Measurements from ENCODE around the gene DHX16.

DHX16 gene

DNA sequence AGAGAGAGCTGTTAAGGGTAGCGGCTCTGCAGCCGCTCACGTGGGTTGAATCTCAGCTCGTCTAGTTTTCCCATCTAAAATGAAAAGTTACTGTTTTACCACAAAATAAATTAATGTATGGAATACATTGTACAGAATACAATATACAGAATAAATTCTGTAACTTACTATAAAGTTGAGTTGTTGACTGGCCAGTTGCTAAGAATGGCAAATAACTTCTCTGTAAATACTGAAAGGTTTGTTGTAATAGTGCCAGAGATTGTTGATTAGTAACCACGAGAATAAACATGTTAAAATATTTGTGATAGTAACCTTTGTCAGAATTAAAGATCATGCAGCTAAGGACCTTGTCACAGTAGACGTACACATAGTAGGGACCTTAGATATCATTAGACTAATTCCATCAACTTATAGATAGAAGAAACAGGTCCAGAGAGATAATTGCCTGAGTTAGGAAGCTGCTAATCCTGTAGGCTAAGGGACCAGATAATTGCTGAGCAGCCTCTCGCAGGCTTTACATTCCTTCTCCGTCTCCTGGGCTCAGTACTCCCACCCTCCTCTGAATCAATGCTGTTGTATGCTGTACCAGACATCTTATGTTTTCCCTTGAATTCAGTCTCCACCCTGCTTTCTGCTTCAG, 18.5 kb upstream of the DHX16 start:
- DNase-seq: no peak

DNA sequence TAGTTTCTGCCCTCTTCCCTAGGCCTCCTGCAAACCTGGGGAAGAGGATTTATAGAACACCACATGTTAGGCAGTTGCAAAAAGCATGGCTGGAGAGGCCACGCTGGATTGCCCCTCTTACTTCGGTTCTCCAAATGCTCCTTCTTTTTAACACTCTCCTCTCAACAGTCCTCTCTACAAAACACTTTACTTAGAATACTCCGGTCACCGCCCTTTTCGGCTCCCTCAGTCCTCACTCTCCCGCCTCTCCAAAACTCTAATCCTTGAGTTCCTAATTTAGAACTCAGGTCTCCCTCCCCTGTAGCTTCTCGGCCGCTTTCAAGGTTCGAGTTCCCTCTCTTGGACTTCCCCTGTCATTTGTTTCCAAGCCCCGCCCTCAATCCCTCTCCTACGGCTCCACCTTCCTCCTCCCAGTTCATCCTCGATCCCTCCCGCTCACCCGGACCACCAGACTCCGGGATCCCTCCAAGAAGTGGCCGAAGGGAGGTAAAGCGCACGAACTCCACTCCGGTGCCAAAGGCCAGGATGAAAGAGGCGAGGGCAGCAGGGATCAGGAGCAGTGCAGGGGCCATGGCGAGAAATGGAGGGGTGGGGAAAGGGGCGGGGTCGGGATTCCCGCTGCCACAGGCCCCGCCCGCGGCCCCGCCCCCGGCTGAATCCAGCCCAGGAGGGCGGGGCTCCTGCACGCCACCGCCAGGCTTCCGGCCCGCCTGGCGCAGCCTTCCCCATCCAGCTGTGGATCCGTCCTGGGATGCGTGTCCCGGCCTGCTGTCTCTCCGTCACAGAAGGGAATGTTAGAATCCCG, 17.8 kb upstream of the DHX16 start, which contains the start of gene NRM:
NRM (minus strand) TSS at position 582 of the 805 bp plus-strand sequence; CDS start at position 572, 10 bp downstream.
- DNase-seq: peak; percentile 69 to 71

DNA sequence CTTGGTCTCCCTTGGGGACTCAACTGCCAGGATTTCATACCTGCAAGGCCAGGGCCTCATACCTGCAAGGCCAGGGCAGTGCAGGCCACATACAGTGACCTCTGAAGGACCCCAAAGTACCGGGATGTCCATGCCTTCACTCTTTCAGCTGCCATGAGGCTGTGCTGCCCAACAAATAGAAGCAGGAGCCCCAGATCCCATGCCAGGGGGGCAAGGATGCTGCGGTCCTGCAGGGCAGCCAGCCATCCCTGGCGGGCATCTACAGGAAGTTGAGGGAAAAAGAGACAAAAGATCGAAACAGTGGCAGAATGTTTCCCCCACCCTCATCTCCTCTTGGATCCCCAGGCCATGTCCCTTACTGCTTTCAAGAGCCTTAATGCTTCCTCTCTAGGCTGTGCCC, 17.2 kb upstream of the DHX16 start:
- no peak for DNase-seq

DNA sequence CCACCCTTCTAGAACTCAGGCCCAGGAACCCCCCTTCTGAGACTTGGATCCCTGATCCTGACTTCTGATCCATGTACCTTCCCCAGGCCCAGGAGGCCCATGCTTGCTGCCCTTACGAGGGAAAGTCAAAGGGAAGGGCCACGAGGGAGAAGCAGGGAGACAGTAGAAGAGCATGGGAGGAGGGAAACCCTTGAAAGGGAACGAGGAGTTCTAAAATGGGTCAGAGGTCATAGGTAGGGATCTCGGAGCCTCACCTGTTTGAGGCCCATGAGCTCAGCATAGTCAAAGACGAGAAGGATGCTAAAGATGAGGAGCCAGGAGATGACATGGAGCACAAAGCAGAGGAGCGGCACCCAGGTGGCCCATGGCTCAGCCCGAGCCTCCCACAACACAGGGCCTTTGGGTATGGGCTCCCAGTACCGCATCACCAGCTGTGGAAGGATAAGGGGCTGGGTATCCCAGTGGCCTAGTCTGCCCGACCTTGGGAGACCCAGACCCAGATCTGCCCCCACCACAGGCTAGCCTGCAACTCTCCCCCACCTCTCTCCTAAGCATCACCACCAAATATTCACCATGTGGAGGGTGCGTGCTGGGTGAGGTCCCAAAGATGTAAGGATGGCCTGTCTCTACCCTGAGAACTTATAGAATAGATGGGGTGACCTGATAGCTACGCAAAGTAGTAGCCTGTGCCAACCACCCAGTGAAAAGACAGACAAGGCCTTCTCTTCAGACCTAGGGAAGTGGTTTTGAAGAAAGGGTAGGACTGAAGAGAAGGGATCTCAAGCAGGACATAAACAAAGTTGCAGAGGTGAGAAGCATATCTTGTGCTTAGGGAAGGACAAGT, 16.4 kb upstream of the DHX16 start:
- no peak for DNase-seq

DNA sequence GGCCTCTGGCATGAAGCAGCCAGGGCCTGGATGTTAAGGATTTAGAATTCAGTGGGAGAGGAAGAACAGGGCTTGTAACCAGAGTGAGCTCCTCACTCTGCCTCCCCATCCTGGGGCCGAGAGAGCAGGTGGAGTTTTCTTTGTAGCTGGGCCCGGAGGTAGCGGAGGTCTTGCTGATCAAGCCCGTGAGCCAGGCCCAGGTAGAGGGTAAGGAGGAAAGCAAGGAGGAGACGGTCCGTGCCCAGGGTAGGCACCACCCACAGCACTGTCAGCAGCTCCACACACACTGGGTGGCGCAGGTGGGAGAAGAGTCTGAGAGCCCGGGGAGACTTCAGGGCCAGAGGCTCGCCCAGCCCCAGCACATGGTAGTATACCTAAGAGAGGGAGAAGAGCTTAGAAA, 15.8 kb upstream of the DHX16 start:
- peak in 1 of 2 donors; percentile 45 for DNase-seq

DNA sequence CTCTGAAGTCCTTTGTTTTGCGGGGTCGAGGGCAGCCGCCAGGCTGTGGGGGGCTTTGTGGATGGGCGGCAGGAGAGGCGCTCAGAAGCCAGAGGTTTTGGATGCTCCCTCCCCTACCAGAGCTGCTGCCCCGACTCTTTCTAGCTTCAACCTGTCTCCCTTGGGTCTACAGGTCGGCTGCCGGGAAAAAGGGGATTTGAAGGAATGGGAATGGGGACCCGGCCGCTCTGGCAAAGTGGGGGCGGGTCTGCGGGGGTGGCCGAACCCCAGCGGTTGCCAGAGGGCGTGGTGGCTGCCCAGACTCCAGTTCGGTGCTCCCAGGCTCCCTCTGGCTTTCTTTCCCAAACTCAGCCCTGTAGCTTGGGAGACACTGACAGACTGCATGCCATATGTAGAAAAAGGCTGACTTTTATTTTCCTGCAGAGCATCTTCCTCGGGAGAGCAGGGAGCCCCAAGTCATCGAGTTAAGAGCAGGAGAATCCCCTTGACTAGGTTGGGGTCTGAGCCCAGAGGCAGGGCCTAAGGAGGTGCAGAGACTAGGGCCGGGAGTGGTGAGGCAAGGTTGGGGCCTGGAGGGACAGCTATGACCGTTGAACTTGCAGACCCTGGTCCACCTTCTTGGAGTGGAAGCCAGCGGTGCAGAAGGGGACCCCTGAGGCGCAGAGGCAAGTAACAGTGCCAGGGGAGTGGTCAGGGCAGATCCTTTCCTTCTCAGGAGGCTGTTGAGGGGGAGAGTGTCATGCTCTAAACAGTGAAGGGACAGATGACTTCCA, 15.0 kb upstream of the DHX16 start:
- DNase-seq: no peak

DNA sequence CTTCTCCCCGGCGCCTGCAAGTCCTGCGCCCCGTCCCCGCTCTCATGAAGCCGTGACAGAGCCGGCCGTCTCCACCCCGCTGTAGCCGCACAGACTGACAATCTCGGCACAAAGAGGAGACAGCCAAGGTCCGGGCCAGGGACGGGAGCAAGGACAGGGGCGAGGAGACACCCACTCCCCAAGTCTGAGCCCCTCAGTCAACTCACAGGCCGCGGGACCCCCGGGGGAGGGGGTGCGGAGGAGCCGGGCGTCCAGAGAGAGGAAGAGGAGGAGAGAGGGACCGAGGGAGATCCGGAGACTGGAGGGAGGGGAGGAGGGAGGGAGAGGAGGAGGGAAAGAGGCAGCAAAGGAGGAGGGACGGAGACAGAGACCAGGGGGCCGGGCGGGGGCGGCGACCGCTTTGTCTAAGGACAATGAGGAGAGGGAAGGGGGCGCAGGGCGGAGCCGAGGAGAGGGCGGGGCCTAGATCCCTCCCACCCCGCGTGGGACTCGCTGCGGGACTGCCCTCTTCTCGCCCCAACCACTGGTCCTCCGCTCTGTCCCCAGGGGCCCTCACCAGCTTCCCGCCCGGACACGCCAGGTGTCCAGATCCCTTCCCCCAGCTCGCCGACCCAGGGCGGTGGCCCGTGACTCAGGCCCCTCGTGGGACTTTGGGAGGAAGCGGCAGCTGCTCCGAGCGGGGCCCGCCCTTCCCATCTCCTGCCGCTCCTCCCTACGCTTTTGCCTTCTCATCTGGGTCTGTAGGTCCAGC, 14.3 kb upstream of the DHX16 start:
- DNase-seq: peak; percentile 79 to 90

DNA sequence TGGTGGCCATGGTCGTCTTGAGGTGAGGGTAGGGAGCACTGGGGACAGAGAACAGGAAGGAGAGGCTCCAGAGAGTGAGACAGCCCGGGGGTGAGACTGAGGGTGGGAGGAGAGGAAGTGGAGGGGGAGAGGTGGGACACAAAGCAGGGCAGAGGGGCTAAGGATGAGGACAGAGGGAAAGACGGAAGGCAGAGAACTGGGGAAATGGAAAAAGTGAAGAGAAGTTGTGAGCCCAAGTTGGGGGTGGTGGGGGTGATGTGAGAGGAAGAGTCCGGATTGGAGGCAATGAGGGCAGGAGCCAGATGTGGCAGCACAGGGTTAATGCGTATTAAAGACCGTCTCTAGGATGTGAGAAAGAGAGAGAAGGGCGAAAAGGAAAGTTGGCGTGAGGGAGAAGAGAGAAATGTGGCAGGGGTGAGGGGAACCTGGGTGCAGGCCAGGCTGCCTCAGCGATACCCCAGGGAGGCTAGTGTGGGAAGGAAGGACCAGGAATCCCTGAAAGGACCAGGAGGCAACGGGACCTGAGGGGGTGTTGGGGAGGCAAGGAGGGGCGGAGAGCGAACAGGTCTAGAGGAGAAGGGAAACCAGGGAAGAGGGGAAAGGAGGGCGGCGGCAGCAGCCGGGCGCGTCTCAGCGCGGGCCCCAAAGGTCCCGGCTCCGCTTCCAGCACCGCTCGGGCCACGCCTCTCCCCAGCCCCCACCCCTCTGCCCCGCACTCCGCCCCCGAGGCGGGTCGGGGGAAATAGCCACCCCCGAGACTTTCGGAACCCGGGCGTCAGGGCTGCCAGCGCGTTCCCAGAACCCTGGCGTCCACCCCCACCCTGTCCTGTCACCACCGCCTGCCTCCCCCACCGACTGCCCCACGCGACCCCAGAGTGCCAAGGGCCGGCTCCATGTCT, 13.5 kb upstream of the DHX16 start, which contains the start of gene PPP1R18:
PPP1R18 (minus strand) TSS at position 637 of the 899 bp plus-strand sequence; CDS start at position 10, 627 bp downstream.
- DNase-seq: peak; percentile 82

DNA sequence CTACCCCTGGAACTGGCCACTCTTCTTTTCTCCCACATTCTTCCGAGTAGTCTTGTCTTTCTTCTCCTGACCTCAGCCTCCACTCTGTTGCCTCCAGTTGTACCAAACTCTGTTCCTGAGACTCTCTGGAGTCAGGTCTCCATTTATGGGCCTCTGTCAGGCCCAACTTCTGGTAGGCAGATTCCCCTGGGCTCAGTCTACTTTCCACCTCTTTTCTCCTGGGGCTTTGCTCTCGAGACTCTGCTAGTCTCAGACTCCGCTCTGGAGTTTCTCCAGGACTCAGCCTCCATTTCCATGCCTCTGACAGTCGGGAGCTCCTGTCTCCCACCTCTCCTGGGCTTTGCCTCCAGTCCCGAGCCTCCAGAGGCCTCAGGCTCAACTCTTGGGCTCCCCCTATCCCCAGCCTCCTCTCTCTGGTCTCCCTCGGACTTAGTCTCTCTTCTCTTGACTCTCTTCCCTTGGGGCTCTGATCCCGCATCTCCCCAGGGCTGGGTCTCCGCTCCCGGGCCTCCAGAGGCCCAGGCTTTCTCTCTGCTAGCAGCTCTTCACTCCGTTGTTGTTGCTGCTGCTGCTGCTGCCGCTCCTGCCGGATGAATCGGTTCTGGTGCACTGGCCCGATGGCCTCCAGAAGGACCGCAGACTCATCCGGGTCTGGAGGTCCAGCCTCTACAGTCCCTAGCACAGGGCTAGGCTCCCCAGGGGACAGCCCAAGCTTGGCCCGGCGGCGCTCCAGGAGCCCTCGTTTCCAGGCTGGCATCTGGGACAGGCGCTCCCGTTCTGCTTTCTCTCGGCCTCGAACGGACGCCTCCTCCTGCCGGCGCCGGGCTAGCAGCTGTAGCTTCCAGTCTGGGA, 12.6 kb upstream of the DHX16 start:
- no peak for DNase-seq

DNA sequence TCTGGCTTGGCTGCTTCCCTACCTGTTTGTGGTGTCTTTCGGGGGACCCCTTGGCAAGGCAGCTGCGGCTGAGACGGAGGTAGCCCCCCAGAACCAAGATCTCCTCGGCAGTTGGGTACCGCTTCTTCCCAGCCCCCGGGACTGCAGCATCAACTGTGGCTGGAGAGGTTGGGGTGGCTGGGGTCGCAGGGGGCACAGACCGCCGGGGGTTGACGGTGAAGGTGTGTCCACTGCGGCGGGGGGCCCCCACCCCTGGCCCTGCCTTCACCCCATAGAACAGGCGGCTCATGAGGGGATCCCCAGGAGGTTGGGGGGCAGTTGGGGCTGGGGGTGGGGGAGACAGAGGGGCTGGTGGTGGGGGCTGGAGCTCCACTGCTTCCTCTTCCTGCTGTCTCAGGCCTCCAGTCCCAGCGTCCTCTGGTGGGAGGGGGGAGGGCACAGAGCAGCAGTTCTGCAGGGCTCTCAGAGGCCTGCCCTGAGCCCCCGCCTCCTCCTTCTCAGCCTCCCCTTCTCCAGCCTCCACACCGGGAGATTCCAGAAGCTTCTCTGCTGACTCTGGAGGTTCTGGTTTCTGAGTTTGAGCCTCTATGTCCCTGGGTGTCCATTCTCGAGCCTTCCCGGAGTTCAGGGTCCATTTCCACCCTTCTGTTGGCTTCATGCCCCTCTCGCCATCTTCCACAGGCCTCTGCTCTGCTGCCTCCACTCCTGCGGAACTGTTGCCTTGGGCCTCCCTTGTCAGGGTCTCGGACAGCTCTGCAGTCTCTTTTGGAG, 11.8 kb upstream of the DHX16 start:
- DNase-seq: peak; percentile 58 to 61

DNA sequence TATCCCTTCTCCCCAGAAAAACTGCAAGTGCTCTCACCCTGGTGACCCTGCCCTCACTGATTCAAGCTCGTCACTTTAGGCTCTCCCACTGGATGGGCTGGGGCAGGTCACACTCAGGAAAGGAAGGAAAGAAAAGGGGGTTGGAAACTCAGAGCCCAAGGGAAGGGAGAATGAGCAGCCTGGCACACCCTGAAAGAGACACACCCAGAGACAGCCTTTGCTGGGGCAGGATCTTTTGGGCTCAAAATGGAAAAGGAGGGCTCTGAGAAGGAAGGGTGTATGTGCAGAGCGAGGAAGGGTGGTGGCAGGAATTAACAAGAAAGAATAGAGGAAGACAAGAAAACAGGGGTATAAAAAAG, 11.2 kb upstream of the DHX16 start:
- no peak for DNase-seq

DNA sequence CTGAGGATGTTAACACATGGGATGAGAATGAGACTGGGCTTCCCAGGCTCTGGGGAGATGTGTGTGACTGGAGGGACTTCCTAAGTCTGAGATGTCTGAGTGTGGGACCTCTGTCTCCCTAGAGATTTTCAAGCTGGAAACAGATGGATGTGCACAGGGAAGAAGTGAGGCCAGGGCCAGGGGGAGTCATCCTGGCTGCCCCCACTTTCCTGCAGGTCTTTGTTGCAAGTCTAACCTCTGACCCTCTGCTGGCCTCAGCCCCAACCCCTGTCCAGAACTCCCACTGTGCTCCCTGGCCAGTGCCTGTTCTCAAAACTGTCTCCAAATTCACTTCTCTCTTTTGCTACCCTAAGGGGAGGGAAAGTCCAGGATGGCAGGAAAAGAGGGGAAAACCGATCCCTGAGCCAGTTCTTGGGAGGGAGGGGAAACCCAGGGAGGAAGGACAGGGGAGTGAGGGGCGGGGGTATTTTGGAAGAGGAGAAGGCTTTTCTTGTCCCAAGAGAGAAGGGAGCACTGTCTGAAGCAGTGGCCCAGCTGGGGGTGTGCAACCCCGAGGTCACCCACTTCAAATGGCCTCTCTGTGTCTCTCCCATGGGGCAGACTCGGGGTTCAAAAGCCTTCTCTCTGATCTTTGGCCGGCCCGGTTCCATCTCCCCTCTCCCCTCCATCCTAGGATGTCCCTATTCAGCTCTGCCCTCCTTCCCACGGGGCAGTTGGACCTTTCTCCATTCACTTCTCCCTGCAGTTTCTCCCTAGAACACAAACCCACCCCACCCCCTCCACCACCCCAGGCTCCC, 10.6 kb upstream of the DHX16 start:
- DNase-seq: no peak

DNA sequence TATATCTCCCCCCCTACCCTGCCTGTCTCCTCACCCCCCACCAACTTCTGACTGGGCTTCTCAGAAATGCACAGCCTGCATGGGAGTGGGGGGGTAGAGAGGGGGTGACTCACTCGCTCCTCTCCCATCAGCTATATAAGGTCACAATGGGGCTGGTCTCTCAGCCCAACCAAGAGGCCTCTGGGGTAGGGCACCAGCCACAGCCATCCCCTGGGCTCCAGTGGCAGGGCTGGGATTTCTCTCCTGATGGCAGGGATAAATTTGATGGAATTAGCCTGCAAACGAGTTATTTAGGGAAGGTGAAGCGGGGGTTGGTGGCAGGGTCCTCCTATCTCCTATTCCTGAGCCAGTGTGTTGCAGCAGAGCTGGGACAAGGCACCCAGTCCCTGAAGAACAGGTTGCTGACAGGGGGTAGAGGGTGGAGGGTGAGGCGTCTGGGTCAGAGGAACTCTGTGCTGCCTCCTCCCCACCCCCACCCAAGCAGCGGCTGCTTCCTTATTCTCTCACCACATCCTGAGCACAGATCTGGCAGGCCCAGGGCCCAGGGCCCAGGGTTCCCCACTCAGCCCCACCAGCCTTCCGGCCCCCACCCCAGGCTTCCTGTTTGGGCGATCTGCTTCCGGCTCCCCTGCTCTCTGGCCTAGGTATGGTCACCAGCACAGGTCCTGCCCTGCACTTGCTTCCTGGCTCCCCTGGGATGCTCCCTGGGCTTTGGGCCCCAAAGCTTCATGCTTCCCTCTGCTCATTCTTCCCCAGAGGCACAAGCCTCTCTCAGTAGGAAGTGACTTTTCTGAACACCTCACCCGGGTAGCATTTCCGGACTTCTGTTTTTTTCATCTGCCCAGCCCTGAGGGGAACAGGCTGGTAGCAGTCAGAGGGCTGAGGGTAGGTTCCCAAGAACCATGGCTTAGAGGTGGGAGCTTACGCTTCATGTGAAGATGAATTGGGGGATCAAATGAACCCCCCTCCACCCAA, 9.6 kb upstream of the DHX16 start:
- DNase-seq: peak; percentile 88 to 92

DNA sequence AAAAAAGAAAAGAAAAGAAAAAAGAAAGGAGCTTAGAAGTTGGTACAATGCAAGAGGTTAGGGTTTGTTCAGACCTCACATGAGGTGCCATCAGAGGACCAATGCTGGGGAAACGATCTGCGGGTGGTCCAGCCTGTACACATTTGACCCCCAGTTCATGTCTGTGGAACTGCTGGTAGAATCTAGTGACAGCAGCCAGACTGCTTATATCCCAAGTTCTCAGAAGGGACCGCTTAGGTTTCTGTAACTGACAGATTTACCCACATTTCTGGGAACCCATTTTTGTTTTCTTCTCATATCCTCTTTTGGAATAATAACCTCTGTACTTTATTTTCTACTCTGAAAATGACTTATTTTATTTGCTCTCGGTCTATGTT, 8.9 kb upstream of the DHX16 start:
- DNase-seq: no peak

DNA sequence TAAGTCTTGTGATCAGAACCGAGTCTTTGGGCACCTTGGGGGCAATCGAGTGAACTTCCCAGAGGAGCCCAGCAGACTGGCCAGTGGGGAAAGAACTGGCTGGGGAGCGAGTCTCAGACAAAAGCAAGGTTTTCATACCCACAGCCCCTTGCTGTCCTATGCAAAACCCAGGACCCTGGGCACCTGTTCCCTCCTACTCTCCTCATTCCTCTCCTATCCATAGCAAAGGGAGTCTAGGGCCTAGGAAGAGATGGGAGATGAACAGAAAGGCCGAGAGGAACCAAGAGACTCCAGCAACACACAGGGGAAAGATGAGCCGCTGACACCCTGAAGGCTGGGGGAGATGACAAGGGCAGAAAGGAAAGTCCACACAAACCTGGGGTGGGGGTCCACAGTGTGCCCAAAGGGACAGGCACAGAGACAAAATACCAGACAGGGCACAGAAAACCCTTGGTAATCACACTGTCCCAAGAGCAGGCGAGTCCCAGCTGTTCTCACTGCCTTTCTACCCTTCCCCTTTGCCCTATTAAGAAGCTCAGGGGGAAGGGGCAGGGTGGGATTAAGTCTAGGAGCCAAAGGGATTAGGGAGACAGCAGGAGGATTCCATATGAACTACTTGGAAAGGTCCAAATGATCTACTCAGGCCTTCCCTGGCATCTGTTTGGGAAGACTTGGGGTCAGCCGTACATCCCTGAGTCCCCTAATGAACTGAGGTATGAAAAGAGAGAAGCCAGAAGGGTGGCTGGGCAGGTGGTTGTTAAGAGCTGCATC, 7.1 kb upstream of the DHX16 start:
- DNase-seq: no peak

Measured in CD4-positive, alpha-beta T cell treated with Interleukin-1 beta for 1 hour (primary cell).